Psoas muscle (tissue), 8 donors: ENCODE measurements around the gene EPB41L2. TPM values are rescaled to one million over a fixed set of nuclear protein-coding genes. Genes with fewer than 3 reads are reported as not detected.

ENCODE experiments used
- ATAC-seq, 4 donors: fragments of 200-7000 bp; cut with Tn5 transposase; one replicate each; pipeline ENCODE4 v1.9.1; 2020; ENCODE audit warnings: moderate library complexity in 3 of 4, mild to moderate bottlenecking in 2 of 4
- DNase-seq, 2 donors: peaks; one replicate each; pipeline ENCODE4 v3.0.0-alpha.2; 2020
- H3K27ac ChIP-seq: fragments of 200-600 bp; one replicate; pipeline ENCODE4 v1.8.0; 2022
- H3K27me3 ChIP-seq, 3 donors: fragments of 200-600 bp in 1 of 3; one replicate each; pipeline versions ENCODE4 v1.6.1 to v1.8.0; 2013 to 2022; ENCODE audit warnings: low read length in 2 of 3, mild to moderate bottlenecking in 2 of 3, moderate library complexity in 1 of 3; ENCODE audit not compliant: insufficient read depth in 3 of 3
- H3K36me3 ChIP-seq, 2 donors: fragments of 200-600 bp in 1 of 2; one replicate each; pipeline versions ENCODE4 v1.6.1 to v1.8.0; 2013 to 2022; ENCODE audit warnings: low read depth in 1 of 2, mild to moderate bottlenecking in 1 of 2, moderate library complexity in 1 of 2; ENCODE audit not compliant: insufficient read depth in 1 of 2
- H3K4me1 ChIP-seq: fragments of 200-600 bp; one replicate; pipeline ENCODE4 v1.8.0; 2022
- H3K4me3 ChIP-seq: fragments of 200-600 bp; one replicate; pipeline ENCODE4 v1.8.0; 2022; ENCODE audit warnings: mild to moderate bottlenecking
- H3K9me3 ChIP-seq: fragments of 200-600 bp; one replicate; pipeline ENCODE4 v1.8.0; 2022
- CTCF ChIP-seq: fragments of 200-600 bp; IDR thresholded peaks from one replicate; pipeline ENCODE4 v1.8.0; 2022; ENCODE audit warnings: antibody characterized with exemption
- WGBS, 3 donors: extraction: QIAGEN DNeasy Blood & Tissue Kit; methylation state at CpG; one replicate each; pipeline versions ENCODE4 v1.1.6 to v1.1.7; 2013; 5-methylcytosine and 5-hydroxymethylcytosine counted together
- intact Hi-C, 2 donors: fragments of 100-400 bp; cut with DNase I; formaldehyde crosslinking; loops; one replicate each; pipeline versions ENCODE4 v1.11.0 to v1.14.2; 2022
- long read RNA-seq, 2 donors: library from polyadenylated mRNA; unstranded; transcript quantifications; one replicate each; pipeline ENCODE4 v2.0.0, GENCODE V29; 2021
- polyA plus RNA-seq, 3 donors: library from polyadenylated mRNA; stranded (reverse); fragments of 200-250 nt; gene quantifications; one replicate each; pipeline ENCODE4 v1.2.3, GENCODE V29; 2013
- total RNA-seq, 4 donors: library from RNA; stranded (reverse); fragmentation: NEBNext Ultra II Directional in 2 of 4; extraction: Animal tissue kit (Norgen Biotek cat#: 25700) in 2 of 4; gene quantifications; one replicate each; pipeline versions ENCODE4 v1.2.1 to v1.2.4, GENCODE V29; 2021 to 2023
- donor health status: healthy with polysubstance abuse.
- donor health status: DM: no; HTN: no; CAD: no; lungs with moderate emphysema.
- donor health status: Bipolar disorder and iron deficiency.
- donor health status: healthy.
- donor health status: DM: yes; HTN: yes; CAD: no.
- donor health status: DM: no; HTN: no; CAD: no.
- donor health status: DM: no; HTN: no; CAD: no.
- donor health status: DM: yes; HTN: yes; CAD: no.

The EPB41L2 gene
- 10 to 100 TPM; 22.7 to 75.7 (median 33.8) TPM for total RNA-seq
- 10 to 100 TPM in 2 of 3 donors, 1 to 10 TPM in 1; 8.5 to 13.6 (median 10.1) TPM for polyA plus RNA-seq
- long read RNA-seq, donor 1, full-length matches to known transcripts: 1 of 2 reads
- long read RNA-seq, donor 1, partial matches to known transcripts: 1 of 2 reads
- long read RNA-seq, donor 1, other reads (novel, unspliced or antisense): 0 of 2 reads
- long read RNA-seq, donor 2, full-length matches to known transcripts: 2 of 5 reads
- long read RNA-seq, donor 2, partial matches to known transcripts: 2 of 5 reads
- long read RNA-seq, donor 2, other reads (novel, unspliced or antisense): 1 of 5 reads

- Histone ChIP-seq H3K27me3 (no peaks in the 10 kb centered on the region), H3K27ac (peak within 1 kb of the TSS; percentile 62), H3K4me3 (peak within 1 kb of the TSS; percentile 91), H3K9me3 (no peaks in the 10 kb centered on the region), H3K4me1 (no peaks in the 10 kb centered on the region), H3K36me3 (no peaks in the 10 kb centered on the region)
- intact Hi-C loops: loop anchor here in 1 of 2 donors (5.0 kb wide), 1 partner anchor 54 kb away; no protein-coding TSS in a partner anchor
- peak; percentile 90 to 93 for DNase-seq
- WGBS, 3 donors: 0 to 1% (median 0%) methylated on average over 54 to 61 of the region's 61 CpGs
- peak; percentile 96 to 98 (median 98) for ATAC-seq
- peak; percentile 40 for TF ChIP-seq CTCF
Observed at GRCh38 chr6:131063028-131063763, at the start of gene EPB41L2. Gene EPB41L2 (minus strand): TSS chr6:131063245. CDS start chr6:130956485, 106,760 bp downstream.

- Histone ChIP-seq H3K4me3 (no peak overlapping the region), H3K27me3 (no peaks in the 10 kb centered on the region), H3K27ac (no peak overlapping the region), H3K4me1 (no peaks in the 10 kb centered on the region), H3K9me3 (no peaks in the 10 kb centered on the region), H3K36me3 (no peaks in the 10 kb centered on the region)
- intact Hi-C loops: no loop called here
- ATAC-seq (no peak), DNase-seq (no peak)
- 76 to 95% (median 88%) methylated on average over 1 of the region's 1 CpG for WGBS, 3 donors
- no peak for TF ChIP-seq CTCF
Observed at GRCh38 chr6:131112249-131112648, 49.2 kb upstream of the EPB41L2 start.

DNA sequence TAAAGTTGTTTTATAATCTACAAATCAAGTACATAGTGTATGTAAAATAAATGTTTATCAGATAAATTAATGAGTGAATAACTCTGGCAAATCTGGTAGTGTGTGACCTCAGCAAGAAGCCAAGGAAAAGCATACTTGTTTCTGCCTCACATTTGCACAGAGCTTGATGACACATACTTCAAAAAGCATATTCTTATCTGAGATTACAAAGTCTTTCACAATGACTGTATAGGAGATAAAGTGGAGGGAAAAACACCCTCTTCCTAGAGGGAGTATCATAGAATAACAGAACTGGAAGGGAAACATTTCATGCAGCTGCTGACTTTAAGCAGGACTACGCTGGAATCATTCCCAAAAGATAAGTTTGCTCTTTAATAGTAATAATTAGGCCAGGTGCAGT lies 44.1 kb upstream of the EPB41L2 start:
- DNase-seq (no peak), ATAC-seq (no peak)
- Histone ChIP-seq H3K4me1 (no peaks in the 10 kb centered on the region), H3K4me3 (no peak overlapping the region), H3K9me3 (no peaks in the 10 kb centered on the region), H3K36me3 (no peaks in the 10 kb centered on the region), H3K27ac (no peak overlapping the region), H3K27me3 (no peaks in the 10 kb centered on the region)
- intact Hi-C loops: no loop called here
- no peak for TF ChIP-seq CTCF
- WGBS, 3 donors: 86 to 89% (median 87%) methylated on average over 1 of the region's 1 CpG

GRCh38 chr6:131103901-131104300 lies 40.9 kb upstream of the EPB41L2 start:
- no peaks in the 10 kb centered on the region for H3K36me3 ChIP-seq
- intact Hi-C loops: no loop called here
- no peak overlapping the region for H3K27ac ChIP-seq
- H3K4me1 ChIP-seq: no peaks in the 10 kb centered on the region
- no peak for TF ChIP-seq CTCF
- H3K27me3 ChIP-seq: no peaks in the 10 kb centered on the region
- DNase-seq (no peak), ATAC-seq (no peak)
- H3K4me3 ChIP-seq: no peak overlapping the region
- 97 to 100% (median 98%) methylated on average over 1 of the region's 1 CpG for WGBS, 3 donors
- no peaks in the 10 kb centered on the region for H3K9me3 ChIP-seq
